Stomach (tissue), 4 donors: ENCODE data around the gene XPOT.

Source experiments
- CTCF ChIP-seq, 7 experiments: fragments of 450-650 bp in 4 of 7; fragments of 200-600 bp in 3 of 7; sonication (generic) in 3 of 7; IDR thresholded peaks; one replicate each; pipeline ENCODE4 v1.5.1; 2016 to 2019; ENCODE audit warnings: antibody characterized with exemption in 7 of 7, control low read depth in 2 of 7, mild to moderate bottlenecking in 1 of 7
- POLR2A ChIP-seq, 4 donors: fragments of 450-650 bp; IDR thresholded peaks; one replicate each; pipeline ENCODE4 v1.6.1; 2016; ENCODE audit warnings: antibody characterized with exemption in 4 of 4, control low read depth in 2 of 4, mild to moderate bottlenecking in 1 of 4, moderate library complexity in 1 of 4

GRCh38 chr12:64475518-64475917, 71.3 kb downstream of the XPOT start:
- TF ChIP-seq CTCF (IDR thresholded peaks at IDR 0.05), result no peak
- TF ChIP-seq POLR2A (IDR thresholded peaks at IDR 0.05), result no peak
